Right lung (tissue), 5 donors: Measurements from ENCODE around the gene NAV3. TPM values are rescaled to one million over a fixed set of nuclear protein-coding genes. Genes with fewer than 3 reads are reported as not detected.
"Not testable (repeated sequence)": the region's sequence is repeated elsewhere in the genome, so short reads cannot be mapped to it uniquely, and the experiment has no call there.

Source experiments
- DNase-seq, 2 donors: peaks; one replicate each; pipeline ENCODE4 v3.0.0-alpha.2; 2013
- polyA plus RNA-seq, 5 donors: library from polyadenylated mRNA; unstranded; fragments of 120-200 nt; gene quantifications; one replicate each; pipeline versions ENCODE4 v1.2.1 to v1.2.3, GENCODE V29; 2013; ENCODE audit warnings: inconsistent platforms in 1 of 5, low replicate concordance in 1 of 5; ENCODE audit not compliant: insufficient read length in 5 of 5, insufficient read depth in 1 of 5

Gene NAV3
- polyA plus RNA-seq, 5 donors: 3.6 to 7.1 (median 6.5) TPM

DNA sequence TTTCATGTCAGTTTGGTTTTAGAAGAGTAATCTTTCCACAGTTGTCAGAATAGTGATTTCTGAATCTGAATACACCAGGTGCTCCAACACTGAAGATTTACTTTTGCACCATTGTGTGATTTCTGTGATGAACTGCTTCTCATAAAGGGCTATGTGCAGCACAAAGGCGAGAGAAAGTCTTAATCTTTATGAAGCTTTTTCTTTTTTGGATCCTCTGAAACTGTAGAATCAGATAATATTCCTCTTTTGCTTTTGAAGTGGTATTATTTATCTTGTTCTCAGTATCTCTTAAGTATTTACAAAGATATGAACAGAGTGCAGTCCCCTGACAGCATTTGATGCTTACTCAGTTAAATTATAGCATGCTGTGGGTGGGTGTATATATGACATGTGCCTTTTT is 207.8 kb downstream of the NAV3 start:
- DNase-seq: no peak

DNA sequence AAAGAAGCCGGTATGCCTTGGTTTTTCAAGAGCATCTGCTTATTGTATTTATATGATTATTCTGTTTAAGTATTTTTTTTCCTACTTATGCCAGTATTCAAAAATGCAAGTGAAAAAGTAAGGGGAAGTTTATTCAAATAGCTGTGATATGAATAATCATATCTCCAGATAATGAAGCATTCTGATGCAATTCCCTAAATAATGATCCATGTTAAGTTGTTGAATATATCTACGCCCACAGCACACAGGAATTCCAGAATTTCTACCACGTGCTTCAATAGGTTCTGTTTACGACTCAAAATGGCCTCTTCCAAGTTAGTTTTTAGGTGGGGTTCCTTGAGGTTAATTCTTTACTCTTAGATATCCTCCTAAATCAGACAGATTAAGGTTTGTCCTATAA is 208.3 kb downstream of the NAV3 start:
- DNase-seq: no peak

DNA sequence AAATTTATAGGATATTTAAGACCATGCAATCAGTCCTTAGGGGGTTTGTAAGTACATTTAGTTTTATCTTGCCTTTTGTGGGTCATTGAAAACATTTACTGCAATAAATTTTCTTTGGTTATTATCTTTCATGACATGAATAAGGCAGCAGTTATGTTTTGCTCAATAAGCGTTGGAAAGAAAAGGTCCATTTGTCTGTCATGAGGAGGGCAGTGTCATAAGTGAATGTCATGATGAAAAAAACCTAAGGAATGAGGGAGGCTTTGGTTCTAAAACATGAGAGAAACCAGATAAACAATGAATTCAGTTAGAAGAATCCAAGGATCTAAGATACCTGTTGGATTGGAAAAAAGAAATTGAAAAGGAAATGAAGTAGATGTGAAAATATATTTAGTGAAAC is 209.4 kb downstream of the NAV3 start:
- no peak for DNase-seq

GRCh38 chr12:78050790-78051189 is 220.1 kb downstream of the NAV3 start:
- DNase-seq: no peak

GRCh38 chr12:78055545-78055944 is 224.9 kb downstream of the NAV3 start:
- no peak for DNase-seq

GRCh38 chr12:78057075-78057474 is 226.4 kb downstream of the NAV3 start:
- no peak for DNase-seq

- DNase-seq: no peak
Observed at GRCh38 chr12:78060186-78060585, 229.5 kb downstream of the NAV3 start.

DNA sequence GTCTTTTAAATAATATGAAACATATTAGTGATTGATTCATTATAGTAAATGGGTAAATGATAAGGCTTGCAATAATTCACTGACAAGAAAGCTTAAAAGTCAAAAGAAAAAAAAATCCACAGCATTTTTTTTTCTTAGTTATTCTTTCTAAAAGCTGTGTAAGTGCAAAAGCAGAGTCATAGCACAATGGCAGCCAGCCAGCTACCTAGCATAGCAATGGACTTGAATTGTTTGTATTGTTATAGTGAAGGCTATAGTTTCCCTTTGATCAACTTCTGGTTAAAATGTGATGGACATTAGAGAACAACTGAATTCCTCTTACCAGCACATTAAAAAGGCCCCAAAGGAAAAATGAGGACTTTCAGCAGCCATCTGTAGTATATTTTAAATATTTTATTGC is 232.1 kb downstream of the NAV3 start:
- DNase-seq: peak; percentile 7 to 17

DNA sequence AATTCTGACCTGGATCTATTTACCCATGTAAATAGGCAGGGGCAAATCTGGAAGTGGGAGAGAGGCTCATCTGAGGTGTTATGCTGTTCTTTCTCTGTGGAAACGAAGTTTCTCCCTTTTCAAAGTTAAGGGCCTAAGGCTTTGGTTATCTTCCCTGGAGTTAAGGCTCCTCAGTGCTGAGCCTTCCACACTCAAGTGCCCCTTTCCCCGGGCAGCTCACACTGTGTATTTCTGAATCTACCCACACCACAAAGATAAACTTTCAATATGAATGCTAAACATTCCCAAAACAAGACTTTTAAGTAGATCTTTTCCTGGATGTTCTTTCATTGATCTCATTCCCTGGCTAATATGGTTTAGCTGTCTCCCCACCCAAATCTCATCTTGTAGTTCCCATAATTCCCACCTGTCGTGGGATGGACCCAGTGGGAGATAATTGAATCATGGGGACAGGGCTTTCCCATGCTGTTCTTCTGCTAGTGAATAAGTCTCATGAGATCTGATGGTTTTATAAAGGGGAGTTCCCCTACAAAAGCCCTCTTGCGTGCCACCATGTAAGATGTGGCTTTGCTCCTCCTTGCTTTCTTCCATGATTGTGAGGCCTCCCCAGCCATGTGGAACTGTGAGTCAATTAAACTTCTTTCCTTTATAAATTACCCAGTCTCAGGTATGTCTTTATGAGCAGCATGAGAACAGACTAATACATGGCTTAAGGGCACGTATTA is 251.1 kb downstream of the NAV3 start:
- DNase-seq: no peak

DNA sequence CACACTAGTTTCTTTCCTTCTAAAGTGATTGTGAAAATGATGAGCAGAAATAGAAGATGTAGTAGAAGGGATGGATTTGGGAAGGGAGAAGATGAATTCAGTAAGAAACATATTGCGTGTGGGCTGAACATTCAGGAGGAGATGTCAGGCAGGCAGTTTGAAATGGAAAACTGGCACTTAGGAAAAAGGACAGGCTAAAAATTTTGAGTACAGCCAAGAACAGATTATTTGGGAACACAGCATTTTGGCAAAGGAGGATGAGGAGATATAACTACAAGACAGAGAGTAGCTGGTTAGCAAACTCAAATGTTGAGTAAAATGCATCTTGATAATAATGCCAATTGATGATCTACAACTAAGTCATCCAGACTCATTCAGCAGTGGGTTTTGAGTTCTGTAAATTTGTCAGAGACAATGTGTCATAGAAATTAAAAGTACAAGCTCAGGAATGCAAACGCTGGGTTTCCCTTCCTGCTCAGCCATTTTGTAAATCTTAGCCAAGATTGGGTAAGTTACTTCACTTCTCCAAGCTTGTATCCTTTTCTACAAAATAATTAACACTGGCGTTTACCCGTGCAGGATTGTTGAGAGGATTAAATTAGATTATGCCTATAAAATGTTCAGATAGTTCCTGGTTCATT is 255.0 kb downstream of the NAV3 start:
- no peak for DNase-seq

DNA sequence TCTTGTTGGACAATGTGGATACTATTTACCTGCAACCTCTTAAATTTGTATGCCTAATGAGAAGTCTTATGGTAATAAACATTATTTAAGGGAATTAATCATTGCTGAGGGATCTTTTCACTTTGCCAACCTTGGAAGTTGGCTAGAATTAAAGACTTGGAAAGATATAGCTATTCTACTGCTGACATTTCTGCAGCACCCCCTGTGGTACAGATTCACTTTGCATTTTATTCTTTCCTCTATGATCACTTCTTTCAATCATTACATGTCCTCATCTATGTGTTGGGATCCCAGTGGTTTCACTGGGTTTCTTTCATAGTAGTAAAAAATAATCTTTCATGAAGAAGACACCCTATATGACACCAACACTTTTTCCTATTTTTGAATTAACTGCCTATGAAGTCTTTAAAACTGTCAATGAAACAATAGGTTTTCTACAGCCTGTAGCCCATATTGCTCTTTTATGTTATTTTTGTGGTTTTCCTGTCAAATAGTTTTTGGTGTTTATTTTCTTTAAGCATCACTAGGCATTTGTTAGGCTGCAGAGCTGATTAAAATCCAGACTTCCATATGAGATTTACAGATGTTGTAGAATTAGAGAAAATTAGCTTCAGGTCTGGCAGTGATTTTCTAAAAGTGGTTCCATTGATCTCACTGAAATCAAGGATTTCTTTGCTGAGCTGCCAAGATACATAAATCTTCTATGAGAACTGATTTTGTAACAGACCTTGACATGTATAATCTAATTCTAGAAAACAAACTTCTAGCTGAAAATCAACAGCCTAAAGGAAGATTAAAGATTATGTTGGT is 256.1 kb downstream of the NAV3 start:
- no peak for DNase-seq

DNA sequence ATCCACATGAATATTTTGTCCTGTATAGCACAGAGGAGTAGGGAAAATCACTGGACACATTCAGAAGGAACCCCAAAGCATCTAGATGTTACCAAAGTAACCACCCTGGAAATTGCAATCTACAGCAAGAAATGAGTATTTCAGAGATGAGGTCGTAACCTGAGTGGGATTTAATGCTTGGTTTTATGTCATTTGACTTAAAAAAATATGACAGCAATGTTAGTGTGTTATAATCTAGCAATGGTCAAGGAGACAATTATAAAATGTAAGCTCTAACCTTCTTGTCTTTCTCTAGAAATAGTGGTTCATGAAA is 256.6 kb downstream of the NAV3 start:
- no peak for DNase-seq

DNA sequence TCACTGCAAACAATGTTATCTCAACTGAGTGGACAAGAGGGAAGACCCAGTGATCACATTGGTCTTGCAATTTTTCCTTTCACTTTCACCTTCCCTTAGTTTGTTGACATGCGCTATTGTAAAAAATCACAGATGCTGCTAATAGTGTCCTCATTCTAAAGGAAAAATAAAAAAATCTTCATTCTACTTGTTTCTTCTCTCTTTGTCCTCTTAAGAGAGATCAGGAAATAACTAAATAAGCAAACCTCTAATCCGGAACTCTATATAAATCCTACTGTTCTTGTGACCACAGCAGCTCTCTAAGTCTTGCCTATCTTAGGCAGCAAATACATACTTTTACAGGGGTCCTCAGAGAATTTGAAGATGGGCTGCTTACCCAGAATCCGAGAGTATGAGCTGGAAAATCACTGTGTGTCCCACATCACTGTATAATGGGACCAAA is 257.7 kb downstream of the NAV3 start:
- no peak for DNase-seq

DNA sequence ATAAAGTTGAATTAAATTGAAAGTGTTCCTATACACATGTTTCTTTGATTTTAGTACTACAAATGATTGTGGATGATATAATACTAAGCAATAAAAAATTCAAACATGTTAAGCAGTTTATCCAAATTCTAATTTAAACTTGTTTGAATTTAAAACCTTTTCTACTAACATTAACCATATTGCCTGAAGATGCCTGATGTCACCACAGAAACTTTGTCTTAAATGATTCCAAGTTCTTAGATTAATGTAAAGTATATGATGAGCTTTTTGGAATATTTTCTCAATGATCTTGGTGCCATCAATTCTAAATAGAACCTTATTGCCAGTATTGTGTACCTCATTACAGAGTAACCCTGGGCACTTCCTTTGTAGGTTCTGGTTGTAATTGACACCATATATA is 259.6 kb downstream of the NAV3 start:
- DNase-seq: no peak

DNA sequence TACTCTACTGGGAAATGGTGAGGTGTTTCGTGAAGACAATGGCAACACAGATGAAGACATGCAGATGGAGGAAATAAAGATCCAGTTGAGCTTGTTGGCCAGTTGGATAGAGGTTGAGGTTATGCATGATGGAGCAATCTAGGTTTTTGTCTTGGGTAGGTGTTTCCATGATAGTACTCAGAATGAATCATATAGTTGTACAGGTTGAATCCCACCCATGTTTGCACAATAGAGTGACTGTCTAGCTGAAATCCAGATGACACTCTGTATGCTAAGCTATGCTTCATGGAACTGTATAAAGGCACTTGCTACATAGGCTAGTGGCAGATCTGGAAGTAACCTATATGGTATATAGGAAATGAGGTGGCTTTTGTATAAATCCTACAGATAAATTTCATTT is 264.9 kb downstream of the NAV3 start:
- DNase-seq: no peak

DNA sequence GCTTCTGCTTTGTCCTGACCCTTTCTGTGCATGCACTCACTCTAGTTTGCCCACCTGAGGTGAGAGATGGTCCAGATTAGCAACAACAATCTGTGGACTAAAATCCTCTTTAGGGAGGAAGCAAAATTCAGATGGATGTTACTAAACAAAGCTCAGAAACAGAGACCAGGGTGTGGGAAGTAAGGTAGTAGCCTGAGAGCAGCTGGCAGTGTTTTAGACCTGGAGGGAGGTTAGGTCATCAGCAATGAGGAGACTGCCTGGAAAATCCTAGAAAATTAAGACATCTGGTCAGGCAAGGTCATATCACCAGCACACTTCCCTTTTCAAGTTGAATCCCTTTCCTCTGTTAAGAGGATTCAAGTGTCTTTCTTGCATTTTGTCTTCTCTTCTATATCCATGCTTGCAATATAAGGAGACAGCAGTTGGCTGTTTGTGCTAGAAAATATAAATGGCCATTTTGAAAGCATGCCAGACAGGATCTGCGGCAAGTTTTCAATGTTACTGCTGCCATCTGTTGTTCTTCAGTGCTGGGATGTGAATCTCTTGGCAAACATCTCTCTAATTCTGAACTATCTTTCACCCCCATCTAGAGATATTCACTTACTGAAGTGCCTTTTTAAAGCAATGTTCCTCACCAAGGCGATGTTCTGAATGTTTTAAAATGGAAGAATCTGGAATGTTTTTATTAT is 266.4 kb downstream of the NAV3 start:
- peak; percentile 68 for DNase-seq

DNA sequence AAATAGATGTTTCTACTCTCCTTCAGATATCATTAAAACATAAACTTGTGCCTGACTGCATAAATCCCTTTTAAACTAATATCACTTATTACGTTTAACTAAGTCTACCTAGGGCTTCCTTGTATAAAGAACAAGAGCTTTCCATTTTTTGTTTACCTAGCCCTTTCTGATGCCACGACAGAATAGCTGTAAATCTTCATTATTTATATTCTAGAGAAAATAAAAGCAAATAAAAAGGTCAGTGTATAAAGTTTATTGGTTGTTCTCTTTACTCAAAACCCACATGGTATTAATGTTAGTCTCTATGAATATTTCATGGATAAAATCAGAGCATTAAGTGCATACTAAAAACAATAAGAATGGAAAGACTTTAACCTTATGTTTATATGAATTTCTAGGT is 269.1 kb downstream of the NAV3 start:
- DNase-seq: no peak

GRCh38 chr12:78101113-78101876 is 270.6 kb downstream of the NAV3 start:
- DNase-seq: no peak

DNA sequence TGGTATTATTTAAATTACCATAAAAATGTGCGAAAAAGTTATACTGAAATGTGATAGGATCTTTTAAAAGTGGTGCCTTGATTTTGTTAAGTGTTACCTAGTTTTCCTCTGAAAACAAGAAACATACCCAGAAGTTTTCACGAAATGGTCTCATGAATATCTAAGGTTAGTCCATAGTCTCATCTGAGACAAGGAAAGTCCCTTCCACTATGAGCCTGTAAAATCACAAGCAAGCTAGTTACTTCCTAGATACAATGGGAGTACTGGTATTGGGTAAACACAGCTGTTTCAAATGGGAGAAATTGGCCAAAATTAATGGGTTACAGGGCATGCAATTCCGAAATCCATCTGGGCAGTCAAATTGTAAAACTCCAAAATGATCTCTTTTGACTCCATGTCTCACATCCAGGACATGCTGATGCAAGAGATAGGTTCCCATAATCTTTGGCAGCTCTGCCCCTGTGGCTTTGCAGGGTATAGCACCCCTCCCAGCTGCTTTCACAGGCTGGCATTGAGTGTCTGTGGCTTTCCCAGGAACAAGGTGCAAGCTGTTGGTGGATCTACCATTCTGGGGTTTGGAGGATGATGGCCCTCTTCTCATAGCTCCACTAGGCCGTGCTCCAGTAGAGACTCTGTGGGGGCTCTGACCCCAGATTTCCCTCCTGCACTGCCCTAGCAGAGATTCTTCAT is 271.4 kb downstream of the NAV3 start:
- DNase-seq: no peak

DNA sequence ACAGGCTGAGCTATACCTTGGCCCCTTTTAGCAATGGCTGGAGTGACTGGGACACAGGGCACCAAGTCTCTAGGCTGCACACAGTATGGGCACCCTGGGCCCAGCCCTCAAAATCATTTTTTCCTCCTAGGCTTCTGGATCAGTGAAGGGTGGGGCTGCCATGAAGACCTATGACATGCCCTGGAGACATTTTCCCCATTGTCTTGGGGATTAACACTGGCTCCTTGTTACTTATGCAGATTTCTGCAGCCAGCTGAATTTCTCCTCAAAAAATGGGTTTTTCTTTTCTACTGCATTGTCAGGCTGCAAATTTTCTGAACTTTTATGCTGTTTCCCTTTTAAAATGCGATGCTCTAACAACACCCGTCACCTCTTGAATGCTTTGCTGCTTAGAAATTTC is 272.1 kb downstream of the NAV3 start:
- not testable (repeated sequence) for DNase-seq

- no peak for DNase-seq
Observed at GRCh38 chr12:78115889-78116288, 285.2 kb downstream of the NAV3 start.
